ENCODE data around the gene POLR2A.
A peak's percentile ranks its signal among the peaks of the same experiment; 100 is the strongest.

POLR2A gene

DNA sequence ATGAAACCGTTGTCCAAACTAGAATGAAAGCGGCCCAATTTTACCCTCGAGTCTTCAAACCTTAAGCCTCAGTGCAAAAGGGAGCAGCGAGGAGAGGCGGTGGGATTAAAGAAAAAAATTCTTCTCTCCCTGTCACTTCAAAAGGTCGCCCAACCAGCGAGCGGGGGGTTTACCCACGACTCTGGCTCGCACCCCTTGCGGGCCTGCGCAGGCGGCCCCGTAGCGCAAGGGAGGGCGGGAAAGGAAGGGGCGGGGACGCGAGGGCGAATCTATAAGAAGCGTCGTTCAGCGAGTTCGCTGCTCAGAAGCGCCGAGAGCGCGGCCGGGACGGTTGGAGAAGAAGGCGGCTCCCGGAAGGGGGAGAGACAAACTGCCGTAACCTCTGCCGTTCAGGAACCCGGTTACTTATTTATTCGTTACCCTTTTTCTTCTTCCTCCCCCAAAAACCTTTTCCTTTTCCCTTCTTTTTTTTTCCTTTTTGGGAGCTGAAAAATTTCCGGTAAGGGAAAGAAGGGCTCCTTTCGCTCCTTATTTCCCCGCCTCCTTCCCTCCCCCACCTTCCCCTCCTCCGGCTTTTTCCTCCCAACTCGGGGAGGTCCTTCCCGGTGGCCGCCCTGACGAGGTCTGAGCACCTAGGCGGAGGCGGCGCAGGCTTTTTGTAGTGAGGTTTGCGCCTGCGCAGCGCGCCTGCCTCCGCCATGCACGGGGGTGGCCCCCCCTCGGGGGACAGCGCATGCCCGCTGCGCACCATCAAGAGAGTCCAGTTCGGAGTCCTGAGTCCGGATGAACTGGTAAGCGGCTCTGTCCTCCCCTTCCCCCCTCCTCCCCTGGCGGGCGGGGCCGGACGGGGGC is at the start of gene POLR2A:
POLR2A (plus strand) TSS at position 300 of the 852 bp plus-strand sequence.
- peak; percentile 97 for DNase-seq (ENCODE audit: low read depth)

DNA sequence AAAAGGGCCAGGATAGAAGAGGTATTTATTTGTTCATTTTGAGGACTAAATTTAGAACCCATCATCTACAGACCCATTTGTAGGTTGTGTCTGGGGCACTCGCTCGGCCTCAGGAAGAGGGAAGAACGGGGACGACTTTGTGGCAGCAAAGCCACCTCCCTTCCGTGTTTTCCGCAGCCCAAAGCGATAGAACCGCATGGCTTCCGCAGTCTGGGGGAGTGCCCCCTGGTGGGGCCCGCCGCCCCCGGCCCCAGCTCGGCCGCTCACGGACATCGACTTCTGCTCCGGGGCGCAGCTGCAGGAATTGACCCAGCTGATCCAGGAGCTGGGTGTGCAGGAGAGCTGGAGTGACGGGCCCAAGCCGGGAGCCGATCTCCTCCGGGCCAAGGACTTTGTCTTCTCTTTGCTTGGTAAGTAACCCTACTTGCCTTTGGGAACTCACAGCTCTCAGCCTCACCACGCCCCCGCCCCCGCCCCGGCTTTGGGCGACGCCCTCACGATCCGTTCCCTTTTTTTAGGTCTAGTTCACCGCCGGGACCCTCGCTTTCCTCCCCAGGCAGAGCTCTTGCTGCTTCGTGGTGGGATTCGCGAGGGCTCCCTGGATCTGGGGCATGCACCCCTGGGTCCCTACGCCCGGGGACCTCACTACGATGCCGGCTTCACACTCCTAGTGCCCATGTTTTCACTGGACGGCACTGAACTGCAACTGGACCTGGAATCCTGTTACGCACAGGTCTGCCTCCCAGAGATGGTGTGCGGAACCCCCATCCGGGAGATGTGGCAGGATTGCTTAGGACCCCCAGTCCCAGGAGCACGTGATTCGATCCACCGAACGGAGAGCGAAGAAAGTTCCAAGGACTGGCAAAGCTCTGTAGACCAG is 48.2 kb upstream of the POLR2A start:
- DNase-seq (ENCODE audit: low read depth) = no peak

DNA sequence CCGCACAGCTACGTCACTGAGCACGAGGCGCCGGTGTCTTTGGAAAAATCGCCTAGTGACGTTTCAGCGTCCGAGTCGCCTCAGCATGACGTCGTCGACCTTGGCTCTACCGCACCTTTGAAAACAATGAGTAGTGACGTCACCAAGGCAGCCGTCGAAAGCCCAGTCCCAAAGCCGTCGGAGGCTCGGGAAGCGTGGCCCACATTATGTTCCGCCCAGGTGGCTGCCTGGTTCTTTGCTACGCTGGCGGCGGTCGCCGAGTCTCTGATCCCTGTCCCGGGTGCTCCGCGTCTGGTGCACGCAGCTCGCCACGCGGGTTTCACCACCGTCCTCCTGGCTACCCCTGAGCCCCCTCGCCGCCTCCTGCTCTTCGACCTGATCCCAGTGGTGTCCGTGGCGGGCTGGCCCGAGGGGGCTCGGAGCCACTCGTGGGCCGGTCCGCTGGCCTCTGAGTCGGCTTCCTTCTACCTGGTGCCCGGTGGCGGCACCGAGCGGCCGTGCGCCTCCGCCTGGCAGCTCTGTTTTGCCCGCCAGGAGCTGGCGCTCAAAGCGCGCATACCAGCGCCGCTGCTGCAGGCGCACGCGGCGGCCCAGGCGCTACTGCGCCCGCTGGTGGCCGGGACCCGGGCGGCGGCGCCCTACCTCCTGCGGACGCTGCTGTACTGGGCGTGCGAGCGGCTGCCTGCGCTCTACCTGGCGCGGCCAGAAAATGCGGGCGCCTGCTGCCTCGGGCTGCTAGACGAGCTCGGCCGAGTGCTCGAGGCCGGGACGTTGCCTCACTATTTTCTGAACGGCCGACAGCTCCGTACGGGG is 47.4 kb upstream of the POLR2A start:
- DNase-seq (ENCODE audit: low read depth) = no peak

DNA sequence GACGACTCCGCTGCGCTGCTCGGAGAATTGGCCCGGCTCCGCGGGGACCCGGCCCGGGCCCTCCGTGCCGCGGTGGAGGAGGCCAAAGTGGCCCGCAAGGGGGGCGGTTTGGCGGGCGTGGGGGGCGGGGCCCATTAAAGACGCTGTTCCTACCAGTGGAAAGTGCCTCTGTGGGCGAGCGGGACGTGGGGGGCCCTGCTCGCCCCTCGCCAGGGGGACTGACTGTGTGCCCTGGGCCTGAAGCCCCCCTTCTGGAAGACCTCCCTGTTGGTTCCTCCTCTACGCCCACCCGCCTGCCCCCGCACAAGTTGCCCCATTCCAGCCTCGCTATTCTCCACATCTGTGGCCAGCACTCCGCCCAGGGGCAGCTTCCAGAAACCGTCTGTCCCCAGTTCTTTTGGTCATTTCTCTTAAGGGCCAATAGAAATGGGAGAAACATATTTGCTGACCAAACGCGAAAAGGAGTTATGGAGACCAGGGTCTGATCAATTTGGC is 46.8 kb upstream of the POLR2A start:
- no peak for DNase-seq (ENCODE audit: low read depth)

DNA sequence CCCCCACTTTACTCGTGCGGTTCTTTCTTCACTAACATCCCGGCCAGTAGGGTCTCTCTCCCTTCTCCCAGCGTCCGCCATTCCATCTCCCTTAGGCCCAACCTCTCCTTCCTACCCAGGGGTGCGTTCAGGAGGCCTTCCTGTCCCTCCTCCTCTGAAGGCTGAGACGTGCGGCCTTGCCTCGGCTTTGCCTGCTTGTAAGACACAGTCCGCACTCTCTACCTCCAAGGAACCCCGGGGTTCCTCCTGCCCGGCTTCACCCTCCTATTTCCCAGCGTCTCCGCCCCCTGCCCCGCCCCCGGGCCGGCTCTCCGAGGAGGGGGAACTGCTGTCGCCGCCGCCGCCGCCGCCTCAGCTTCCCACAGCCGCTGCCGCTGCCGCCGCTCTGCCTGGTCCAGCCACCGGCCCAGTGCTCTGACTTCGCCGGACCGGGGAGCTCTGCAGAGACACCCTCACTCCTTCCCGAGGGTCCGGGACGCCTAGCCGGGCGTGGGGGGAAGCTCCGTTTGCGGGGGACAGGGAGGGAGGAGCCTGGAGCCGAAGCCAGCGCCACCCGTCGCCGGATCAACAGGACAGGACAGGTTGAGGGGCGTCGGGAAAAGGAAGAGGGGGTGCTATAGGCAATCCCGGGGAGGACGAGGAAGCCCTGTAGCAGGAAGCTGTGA is 46.1 kb upstream of the POLR2A start:
- DNase-seq (ENCODE audit: low read depth) = no peak

DNA sequence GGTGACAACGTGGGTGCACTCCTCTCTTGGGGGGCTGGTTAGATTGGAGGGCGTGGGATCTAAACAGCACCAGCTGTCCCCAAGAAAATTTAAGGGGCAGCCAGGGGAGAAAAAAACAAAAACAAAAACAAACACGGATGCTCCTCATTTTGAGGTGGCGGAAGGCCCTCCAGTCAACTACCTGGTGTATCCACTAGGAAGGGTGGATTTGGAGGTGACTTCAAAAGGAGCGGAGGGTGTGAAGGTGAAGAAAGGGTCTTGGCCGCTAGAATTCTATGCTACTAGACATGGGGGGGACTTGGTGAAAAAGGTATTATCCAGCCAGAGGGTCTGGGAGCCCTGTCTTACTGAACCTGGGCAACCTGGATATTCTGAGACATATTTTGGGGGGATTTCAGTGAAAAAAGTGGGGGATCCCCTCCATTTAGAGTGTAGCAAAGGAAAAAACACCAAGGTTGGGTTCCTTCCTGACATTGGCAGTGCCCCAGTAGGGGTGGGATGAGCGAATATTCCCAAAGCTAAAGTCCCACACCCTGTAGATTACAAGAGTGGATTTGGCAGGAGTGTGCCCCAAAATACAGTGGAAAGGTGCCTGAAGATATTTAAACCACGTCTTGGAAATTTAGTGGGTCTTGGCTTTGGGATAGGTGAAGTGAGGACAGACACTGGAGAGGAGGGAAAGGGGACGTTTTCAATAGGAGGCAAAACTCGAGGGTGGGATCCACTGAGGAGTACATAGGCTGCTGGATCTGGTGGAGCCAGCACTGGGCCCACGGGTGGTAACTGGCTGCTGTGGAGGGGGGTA is 45.3 kb upstream of the POLR2A start:
- DNase-seq (ENCODE audit: low read depth) = no peak

DNA sequence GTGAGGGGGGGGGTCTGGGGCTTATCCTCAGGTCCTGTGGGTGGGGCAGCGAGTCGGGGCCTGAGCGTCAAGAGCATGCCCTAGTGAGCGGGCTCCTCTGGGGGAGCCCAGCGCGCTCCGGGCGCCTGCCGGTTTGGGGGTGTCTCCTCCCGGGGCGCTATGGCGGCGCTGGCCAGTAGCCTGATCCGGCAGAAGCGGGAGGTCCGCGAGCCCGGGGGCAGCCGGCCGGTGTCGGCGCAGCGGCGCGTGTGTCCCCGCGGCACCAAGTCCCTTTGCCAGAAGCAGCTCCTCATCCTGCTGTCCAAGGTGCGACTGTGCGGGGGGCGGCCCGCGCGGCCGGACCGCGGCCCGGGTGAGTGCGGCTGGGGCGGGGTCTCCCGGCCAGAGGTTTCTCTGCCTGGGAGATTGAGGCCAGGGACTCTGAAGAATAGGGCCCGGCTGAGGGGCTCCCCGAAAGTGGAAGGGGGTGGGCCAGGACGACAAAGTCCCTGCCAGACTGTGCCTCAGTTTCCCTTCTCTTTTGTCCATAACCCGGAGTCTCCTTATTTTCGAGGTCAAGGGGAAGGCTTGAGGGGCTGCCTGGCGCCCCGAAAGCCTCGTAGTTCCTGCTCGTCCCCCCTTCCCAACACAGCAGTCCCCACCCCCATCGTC is 44.6 kb upstream of the POLR2A start, which contains the start of gene FGF11:
FGF11 (plus strand) TSS at position 51 of the 651 bp plus-strand sequence; CDS start at position 160, 109 bp downstream.
- no peak for DNase-seq (ENCODE audit: low read depth)

DNA sequence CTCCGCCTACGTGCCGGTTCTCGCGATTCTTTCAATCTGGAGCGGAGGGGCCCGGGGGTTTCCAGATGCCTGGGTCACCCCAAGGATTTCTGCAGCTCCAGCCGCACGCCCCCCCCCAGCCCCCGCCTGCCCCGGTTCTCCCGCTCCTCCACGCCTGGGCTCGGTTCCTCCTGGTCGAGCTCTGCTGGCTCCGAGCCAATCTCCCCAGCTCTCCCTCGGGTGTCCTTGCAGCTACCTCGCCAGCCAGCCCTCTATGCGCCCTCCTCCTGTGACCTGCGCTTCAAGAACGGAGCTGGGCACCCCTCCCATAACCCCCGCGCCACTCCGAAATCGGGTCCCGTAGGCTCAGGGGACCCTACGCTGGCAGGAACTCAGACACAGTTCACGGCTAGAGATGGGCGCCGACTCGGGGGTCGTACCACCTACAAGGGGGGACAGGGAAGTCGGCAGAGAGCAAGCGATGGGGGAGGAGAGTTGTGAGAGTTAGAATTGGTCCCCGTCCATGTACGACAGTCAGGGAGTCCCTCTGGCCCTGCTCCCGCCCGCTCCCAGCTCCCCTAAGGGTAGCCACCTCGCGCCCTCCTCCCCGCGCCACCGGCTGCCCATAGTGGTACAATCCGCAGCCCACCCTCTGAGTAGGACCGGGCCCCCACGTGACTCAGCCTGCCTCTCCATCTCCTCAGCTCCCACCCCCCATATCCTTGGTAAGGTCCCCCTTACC is 43.9 kb upstream of the POLR2A start:
- no peak for DNase-seq (ENCODE audit: low read depth)

DNA sequence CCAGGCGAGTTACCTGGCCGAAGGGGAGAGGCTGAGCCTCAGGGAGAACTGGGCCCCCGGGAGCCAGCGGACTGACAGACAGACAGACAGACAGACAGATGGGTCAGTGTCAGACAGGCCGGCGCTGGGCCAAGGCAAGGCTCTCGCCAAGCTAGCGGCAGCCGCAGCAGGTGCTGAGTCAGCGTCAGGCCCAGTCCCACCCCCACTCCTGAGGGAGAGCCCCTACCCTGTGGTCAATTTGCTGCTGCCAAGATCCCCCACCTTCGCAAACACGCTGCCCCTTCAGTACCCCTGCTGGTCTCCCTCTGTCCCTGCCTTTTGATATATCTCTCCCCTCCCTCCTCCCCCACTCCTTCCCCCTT is 43.4 kb upstream of the POLR2A start:
- DNase-seq (ENCODE audit: low read depth) = no peak

DNA sequence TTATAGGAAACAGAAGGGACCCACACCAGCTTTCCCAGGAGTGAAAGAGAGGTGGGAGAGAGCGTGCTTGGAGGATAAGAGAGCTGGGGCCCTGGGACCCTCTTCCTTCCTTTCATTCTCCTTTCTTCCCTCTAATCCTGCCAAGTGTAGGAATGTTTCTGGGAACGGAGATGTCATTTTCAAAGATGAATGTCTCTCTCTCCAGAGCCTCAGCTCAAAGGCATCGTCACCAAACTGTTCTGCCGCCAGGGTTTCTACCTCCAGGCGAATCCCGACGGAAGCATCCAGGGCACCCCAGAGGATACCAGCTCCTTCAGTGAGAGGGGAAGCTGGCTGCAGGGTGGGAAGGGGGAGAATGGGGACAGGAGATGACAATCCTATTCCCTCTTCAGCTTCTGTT is 42.9 kb upstream of the POLR2A start:
- no peak for DNase-seq (ENCODE audit: low read depth)

DNA sequence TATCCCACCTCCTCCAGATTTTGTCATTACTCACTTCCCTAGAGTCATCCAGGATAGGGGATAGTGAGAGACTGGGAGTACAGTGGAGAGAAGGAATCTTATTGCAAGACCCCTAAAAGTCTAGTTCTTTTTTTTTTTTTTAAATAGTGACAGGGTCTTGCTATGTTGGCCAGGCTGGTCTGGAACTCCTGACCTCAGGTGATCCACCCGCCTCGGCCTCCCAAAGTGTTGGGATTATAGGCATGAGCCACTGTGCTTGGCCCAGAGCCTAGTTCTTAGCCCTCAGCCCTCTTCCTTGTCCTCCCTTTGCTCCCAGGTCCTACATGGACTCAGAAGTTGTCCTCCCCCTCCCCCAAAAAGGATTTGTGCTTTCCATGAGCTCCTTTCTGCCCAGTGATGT is 42.0 kb upstream of the POLR2A start:
- DNase-seq (ENCODE audit: low read depth) = no peak

DNA sequence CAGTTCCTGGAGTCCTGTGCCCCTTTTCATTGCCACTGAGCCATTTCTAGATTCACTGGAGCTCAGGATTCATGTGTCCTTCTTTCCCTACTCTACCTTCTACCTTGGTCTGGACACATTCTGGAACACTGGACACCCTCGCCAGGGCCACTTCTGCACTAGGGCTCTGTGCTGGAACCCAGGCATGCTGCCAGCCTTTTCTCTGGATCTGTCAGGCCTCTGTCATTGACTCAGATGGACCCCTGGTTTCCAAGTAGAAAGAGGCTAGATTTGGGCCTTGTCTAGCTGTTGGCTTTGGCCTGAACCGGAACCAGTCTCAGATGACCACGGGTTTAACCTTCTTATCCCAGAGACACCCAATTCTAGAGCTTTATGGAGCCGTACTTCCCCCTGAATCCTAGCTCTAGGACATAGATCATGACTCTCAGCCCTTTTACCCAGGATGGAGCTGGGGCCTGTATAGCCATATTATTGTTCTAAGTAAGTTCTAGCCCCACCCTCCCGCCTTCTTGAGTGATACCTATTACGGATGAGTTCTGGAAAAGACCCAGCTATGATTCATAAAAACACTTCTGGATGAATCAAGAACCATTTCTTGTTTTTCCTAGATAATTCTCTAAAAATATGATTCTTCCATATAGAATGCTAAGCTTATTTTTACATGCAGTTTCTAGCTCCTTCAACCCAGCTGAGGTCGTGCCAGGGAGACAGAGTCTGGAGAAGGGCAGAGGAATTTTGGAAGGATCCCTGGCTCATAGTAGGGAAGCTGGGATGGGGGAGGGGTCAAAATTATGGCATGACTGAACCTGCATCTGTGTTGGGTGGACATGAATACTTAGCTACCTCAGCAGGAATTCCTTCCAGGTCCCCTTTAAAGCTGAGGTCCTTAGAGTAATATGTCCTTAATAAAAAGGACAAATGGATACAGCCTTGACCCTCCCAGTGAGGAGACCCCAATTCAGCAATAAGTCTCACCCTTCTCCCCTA is 40.4 kb upstream of the POLR2A start:
- DNase-seq (ENCODE audit: low read depth) = no peak

DNA sequence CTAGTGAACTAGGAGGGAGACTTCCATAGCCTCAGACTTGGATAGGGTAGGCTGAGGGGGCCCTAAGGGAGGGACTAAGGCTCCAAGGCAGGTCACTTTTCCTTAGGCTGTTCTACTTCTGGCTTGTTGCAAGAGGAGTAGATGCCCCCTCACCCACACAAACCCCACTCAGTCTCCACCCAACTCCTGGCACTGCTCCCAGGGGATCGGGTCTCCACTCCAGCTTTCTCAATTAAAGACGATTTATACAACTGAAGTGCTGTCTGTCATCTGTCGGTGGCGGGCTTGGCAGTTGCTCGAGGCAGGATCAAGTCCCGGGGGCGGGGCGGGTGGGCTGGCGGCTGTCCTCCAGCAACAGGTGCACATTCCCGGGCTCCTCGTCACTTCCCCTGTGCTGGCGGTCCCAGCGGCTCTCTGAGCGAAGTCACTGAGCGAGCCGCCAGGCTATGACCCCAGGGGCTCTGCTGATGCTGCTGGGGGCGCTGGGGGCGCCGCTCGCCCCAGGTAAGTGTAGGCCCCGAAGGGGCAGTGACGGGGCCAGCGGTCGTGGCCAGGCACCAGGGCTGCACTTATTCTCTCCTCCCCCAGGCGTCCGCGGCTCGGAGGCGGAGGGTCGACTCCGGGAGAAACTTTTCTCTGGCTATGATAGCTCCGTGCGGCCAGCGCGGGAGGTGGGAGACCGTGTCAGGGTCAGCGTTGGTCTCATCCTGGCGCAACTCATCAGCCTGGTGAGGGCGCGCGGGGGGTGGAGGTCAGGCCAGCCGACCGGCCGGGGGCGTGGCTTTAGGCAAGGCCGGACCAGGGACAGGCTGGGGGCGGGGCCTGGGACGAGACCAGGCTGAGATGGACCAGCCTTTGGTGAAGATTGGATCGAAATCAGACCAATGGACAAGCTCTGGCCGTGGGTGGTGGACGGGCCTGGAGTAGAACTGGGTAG is 39.2 kb upstream of the POLR2A start, which contains the start of gene CHRNB1:
CHRNB1 (plus strand) TSS at position 380 of the 937 bp plus-strand sequence; CDS start at position 447, 67 bp downstream.
- DNase-seq (ENCODE audit: low read depth) = no peak

DNA sequence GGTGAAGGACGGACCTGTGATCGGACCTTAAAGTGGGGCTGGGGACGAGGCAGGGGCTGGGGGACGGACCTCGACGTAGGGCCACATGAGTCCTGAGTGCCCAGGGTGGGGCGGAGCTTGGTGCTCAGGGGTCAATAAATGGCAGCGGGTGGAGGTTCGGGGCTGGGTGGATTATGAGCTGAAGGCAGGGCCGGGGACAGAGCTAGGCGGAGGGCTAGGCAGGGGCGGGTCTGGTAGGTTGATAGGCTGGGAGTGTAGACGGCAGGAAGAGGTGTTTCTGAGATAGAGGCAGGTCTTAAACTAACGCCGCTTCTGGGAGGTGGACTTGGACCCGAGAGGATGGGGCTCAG is 38.6 kb upstream of the POLR2A start:
- DNase-seq (ENCODE audit: low read depth) = no peak

DNA sequence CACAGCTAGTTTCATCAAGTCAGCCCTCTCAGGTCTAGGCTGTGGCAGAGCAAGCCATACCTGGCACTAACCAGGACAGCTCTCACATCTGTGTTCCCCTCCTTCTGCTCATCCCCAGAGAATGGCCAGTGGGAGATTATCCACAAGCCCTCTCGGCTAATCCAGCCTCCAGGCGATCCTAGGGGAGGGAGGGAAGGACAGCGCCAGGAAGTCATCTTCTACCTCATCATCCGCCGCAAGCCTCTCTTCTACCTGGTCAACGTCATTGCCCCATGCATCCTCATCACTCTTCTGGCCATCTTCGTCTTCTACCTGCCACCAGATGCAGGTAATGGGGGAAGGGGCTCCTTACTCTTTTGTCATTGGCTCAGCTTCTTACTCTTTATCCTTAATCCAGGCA is 35.7 kb upstream of the POLR2A start:
- DNase-seq (ENCODE audit: low read depth) = no peak

DNA sequence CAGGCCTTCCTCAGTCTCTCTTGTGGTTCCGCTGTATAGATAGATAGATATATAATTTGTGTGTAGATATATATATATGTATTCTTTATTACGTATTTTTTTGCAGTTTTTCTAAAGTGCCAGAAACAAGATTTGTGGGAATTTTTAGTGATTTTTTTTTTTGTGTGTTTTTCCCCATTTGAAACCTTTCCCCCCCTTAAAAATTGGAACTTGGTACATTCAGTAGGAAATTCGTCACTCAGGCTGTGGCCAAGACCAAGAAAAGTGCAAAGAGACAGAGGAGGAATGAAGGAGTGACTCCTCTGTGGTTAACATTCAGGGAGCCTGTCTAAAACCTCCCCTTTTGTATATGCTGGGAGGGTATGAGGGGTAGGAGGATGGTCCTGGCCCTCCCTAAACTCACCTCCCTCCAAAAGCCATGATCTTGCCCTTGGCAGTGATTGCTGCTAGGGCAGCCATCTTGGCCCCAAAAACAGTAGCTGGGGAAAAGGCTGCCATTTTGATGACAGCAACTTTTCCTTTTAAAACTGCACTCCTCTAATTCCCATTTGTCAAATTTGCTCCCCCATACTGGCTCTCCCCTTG is 24.1 kb upstream of the POLR2A start:
- no peak for DNase-seq (ENCODE audit: low read depth)
